Anterior cingulate cortex (tissue), 58 donors: Measurements from ENCODE around the gene PRKN.

Experiments
- DNase-seq, 58 donors: peaks; one replicate each; lab custom pipeline; 2025; lab: John Stamatoyannopoulos, UW

Gene PRKN

GRCh38 chr6:161459008-161459615 is 1268.5 kb downstream of the PRKN start:
- DNase-seq: no peak

- peak in 1 of 58 donors; percentile 16 for DNase-seq
Observed at GRCh38 chr6:161458201-161458951, 1269.2 kb downstream of the PRKN start.

- no peak for DNase-seq
Observed at GRCh38 chr6:161455848-161456247, 1271.7 kb downstream of the PRKN start.

- no peak for DNase-seq
Observed at GRCh38 chr6:161453558-161453957, 1274.0 kb downstream of the PRKN start.

GRCh38 chr6:161452241-161452640 is 1275.3 kb downstream of the PRKN start:
- DNase-seq: no peak

GRCh38 chr6:161449521-161449920 is 1278.0 kb downstream of the PRKN start:
- no peak for DNase-seq

- DNase-seq: peak in 1 of 58 donors; percentile 13
Observed at GRCh38 chr6:161446949-161447348, 1280.6 kb downstream of the PRKN start.

- DNase-seq: peak in 8 of 58 donors; percentile 7 to 65 (median 14)
Observed at GRCh38 chr6:161446296-161446925, 1281.2 kb downstream of the PRKN start.

GRCh38 chr6:161445021-161445799 is 1282.4 kb downstream of the PRKN start:
- DNase-seq: no peak

GRCh38 chr6:161444464-161444863 is 1283.1 kb downstream of the PRKN start:
- peak in 47 of 58 donors; percentile 9 to 73 (median 38) for DNase-seq

- DNase-seq: peak in 3 of 58 donors; percentile 20 to 38 (median 20)
Observed at GRCh38 chr6:161443848-161444247, 1283.7 kb downstream of the PRKN start.

GRCh38 chr6:161442420-161442819 is 1285.1 kb downstream of the PRKN start:
- DNase-seq: no peak

GRCh38 chr6:161440299-161440698 is 1287.3 kb downstream of the PRKN start:
- no peak for DNase-seq

GRCh38 chr6:161439093-161439492 is 1288.5 kb downstream of the PRKN start:
- peak in 57 of 58 donors; percentile 17 to 90 (median 69) for DNase-seq

GRCh38 chr6:161438430-161439030 is 1289.0 kb downstream of the PRKN start:
- DNase-seq: no peak

GRCh38 chr6:161437851-161438250 is 1289.7 kb downstream of the PRKN start:
- no peak for DNase-seq

GRCh38 chr6:161436106-161436876 is 1291.3 kb downstream of the PRKN start:
- no peak for DNase-seq

GRCh38 chr6:161435748-161436070 is 1291.9 kb downstream of the PRKN start:
- no peak for DNase-seq

GRCh38 chr6:161434921-161435747 is 1292.4 kb downstream of the PRKN start:
- DNase-seq: peak in 8 of 58 donors; percentile 7 to 50 (median 24)
